ENCODE results near the gene FMN1. TPM values are rescaled to one million over a fixed set of nuclear protein-coding genes. Genes with fewer than 3 reads are reported as not detected.

Gene FMN1
- total and polyA plus RNA-seq, 7 donors, result 0.21 to 20.0 (median 2.5) TPM

- H3K36me3 ChIP-seq (ENCODE audit: insufficient read depth in 1 of 2, low read depth in 1 of 2), result no peaks in the 10 kb centered on the region
- intact Hi-C loops (cut with DNase I), result no loop called here
- ATAC-seq (no peak), DNase-seq (no peak)
- peaks cover 18% of the 10 kb centered on the region for H3K4me1 ChIP-seq
- H3K27ac ChIP-seq, result no peak overlapping the region
- H3K4me3 ChIP-seq, result peak overlapping the region; percentile 59
- TF ChIP-seq CTCF (IDR thresholded peaks at IDR 0.05), result no peak
- H3K27me3 ChIP-seq (ENCODE audit: insufficient read depth in 3 of 3, low read length in 2 of 3), result no peaks in the 10 kb centered on the region
- 30 to 49% (median 36%) methylated on average over 9 of the region's 9 CpGs for WGBS, 3 donors
- H3K9me3 ChIP-seq, result no peaks in the 10 kb centered on the region
Observed at GRCh38 chr15:33067456-33067855, 127.1 kb downstream of the FMN1 start.

- H3K36me3 ChIP-seq (ENCODE audit: insufficient read depth in 1 of 2, low read depth in 1 of 2), result no peaks in the 10 kb centered on the region
- TF ChIP-seq CTCF (IDR thresholded peaks at IDR 0.05), result no peak
- no peak for ATAC-seq
- 89 to 92% (median 91%) methylated on average over 8 of the region's 8 CpGs for WGBS, 3 donors
- no peak overlapping the region for H3K4me3 ChIP-seq
- H3K27me3 ChIP-seq (ENCODE audit: insufficient read depth in 3 of 3, low read length in 2 of 3), result no peaks in the 10 kb centered on the region
- DNase-seq, result no peak
- intact Hi-C loops (cut with DNase I), result no loop called here
- H3K27ac ChIP-seq, result no peak overlapping the region
- H3K4me1 ChIP-seq, result peaks cover 18% of the 10 kb centered on the region
- H3K9me3 ChIP-seq, result no peaks in the 10 kb centered on the region
Observed at GRCh38 chr15:33066584-33066983, 127.9 kb downstream of the FMN1 start.

GRCh38 chr15:33064878-33065277 lies 129.6 kb downstream of the FMN1 start:
- intact Hi-C loops (cut with DNase I), result no loop called here
- ATAC-seq (no peak), DNase-seq (no peak)
- TF ChIP-seq CTCF (IDR thresholded peaks at IDR 0.05), result no peak
- H3K4me1 ChIP-seq, result peaks cover 18% of the 10 kb centered on the region
- H3K36me3 ChIP-seq (ENCODE audit: insufficient read depth in 1 of 2, low read depth in 1 of 2), result no peaks in the 10 kb centered on the region
- 55 to 74% (median 60%) methylated on average over 3 of the region's 3 CpGs for WGBS, 3 donors
- no peaks in the 10 kb centered on the region for H3K9me3 ChIP-seq
- H3K27me3 ChIP-seq (ENCODE audit: insufficient read depth in 3 of 3, low read length in 2 of 3), result no peaks in the 10 kb centered on the region
- no peak overlapping the region for H3K27ac ChIP-seq
- no peak overlapping the region for H3K4me3 ChIP-seq

GRCh38 chr15:33059184-33059583 lies 135.3 kb downstream of the FMN1 start:
- Histone ChIP-seq H3K36me3 (ENCODE audit: insufficient read depth in 1 of 2, low read depth in 1 of 2) (no peaks in the 10 kb centered on the region), H3K9me3 (no peaks in the 10 kb centered on the region), H3K4me3 (no peak overlapping the region), H3K4me1 (no peaks in the 10 kb centered on the region), H3K27me3 (ENCODE audit: insufficient read depth in 3 of 3, low read length in 2 of 3) (no peaks in the 10 kb centered on the region), H3K27ac (no peak overlapping the region)
- intact Hi-C loops (cut with DNase I), result no loop called here
- TF ChIP-seq CTCF (IDR thresholded peaks at IDR 0.05), result no peak
- ATAC-seq, result no peak
- no peak for DNase-seq
- WGBS, 3 donors, result 9 to 15% (median 14%) methylated on average over 3 of the region's 3 CpGs

- H3K9me3 ChIP-seq, result no peaks in the 10 kb centered on the region
- TF ChIP-seq CTCF (IDR thresholded peaks at IDR 0.05), result no peak
- no peaks in the 10 kb centered on the region for H3K36me3 ChIP-seq (ENCODE audit: insufficient read depth in 1 of 2, low read depth in 1 of 2)
- intact Hi-C loops (cut with DNase I), result no loop called here
- no peak for DNase-seq
- no peaks in the 10 kb centered on the region for H3K4me1 ChIP-seq
- WGBS, 3 donors, result 96 to 99% (median 98%) methylated on average over 8 of the region's 8 CpGs
- no peak overlapping the region for H3K4me3 ChIP-seq
- ATAC-seq, result no peak
- no peaks in the 10 kb centered on the region for H3K27me3 ChIP-seq (ENCODE audit: insufficient read depth in 3 of 3, low read length in 2 of 3)
- no peak overlapping the region for H3K27ac ChIP-seq
Observed at GRCh38 chr15:33057845-33058244, 136.7 kb downstream of the FMN1 start.

All from psoas muscle (tissue), 8 donors.